HepG2 (cell line): Measurements from ENCODE around the gene MGMT. TPM values are rescaled to one million over a fixed set of nuclear protein-coding genes. Genes with fewer than 3 reads are reported as not detected.

Experiments
- ATAC-seq: fragments of 200-7000 bp; cut with Tn5 transposase; 3 replicates; pipeline ENCODE4 v1.9.1; 2020; ENCODE audit warnings: mild to moderate bottlenecking, moderate library complexity
- BruUV-seq: library from RNA; stranded (reverse); fragments of 400-500 nt; replicated peaks from 2 replicates; lab custom pipeline; 2021; lab: Mats Ljungman, UMichigan
- CTCF ChIA-PET: fragments of 300-600 bp; formaldehyde crosslinking; extraction: SDS; loops from one replicate; lab custom pipeline; 2021; ENCODE audit warnings: low total read pairs, inconsistent platforms, low intra/inter-chr PET ratio; lab: Yijun Ruan, JAX
- POLR2A ChIA-PET: fragments of 350-600 bp; sonication (Branson Sonifier 250); formaldehyde crosslinking; loops from one replicate; lab custom pipeline; 2020; ENCODE audit warnings: antibody characterized with exemption, inconsistent platforms; lab: Yijun Ruan, JAX
- DNase-seq: peaks from one replicate; pipeline ENCODE4 v3.0.0-alpha.2; 2015; ENCODE audit warnings: low spot score
- FAIRE-seq: peaks from 3 replicates; lab custom pipeline; 2011; peaks lifted over from hg19 to GRCh38; lab: Jason Lieb, UNC
- H2AFZ ChIP-seq: one replicate; pipeline ENCODE4 v1.6.1; 2011; ENCODE audit warnings: low read length, inconsistent platforms
- H3K27ac ChIP-seq: fragments of 300-600 bp; 3 replicates; pipeline ENCODE4 v1.8.0; 2011; ENCODE audit warnings: mixed run types, mild to moderate bottlenecking, mixed read lengths, low read length, inconsistent platforms; ENCODE audit not compliant: insufficient read depth; ENCODE audit errors: extremely low read length
- H3K27me3 ChIP-seq, 2 experiments: fragments of 200-600 bp in 1 of 2; 2 replicates in 1 of 2; 3 replicates in 1 of 2; pipeline versions ENCODE4 v1.6.0 to v1.8.0; 2011; ENCODE audit warnings: low read length in 2 of 2, mild to moderate bottlenecking in 2 of 2, moderate library complexity in 2 of 2, inconsistent platforms in 1 of 2; ENCODE audit not compliant: insufficient read depth in 2 of 2, control insufficient read depth in 1 of 2
- H3K36me3 ChIP-seq, 2 experiments: fragments of 200-600 bp in 1 of 2; replicated peaks in 1 of 2; 2 replicates in 1 of 2; 3 replicates in 1 of 2; pipeline versions ENCODE4 v1.5.1 to v1.8.0; 2011; ENCODE audit warnings: low read length in 2 of 2, inconsistent platforms in 1 of 2; ENCODE audit not compliant: insufficient read depth in 2 of 2, control insufficient read depth in 1 of 2
- H3K4me1 ChIP-seq: 2 replicates; pipeline ENCODE4 v1.5.1; 2012; ENCODE audit warnings: low read length, inconsistent platforms; ENCODE audit not compliant: insufficient read depth
- H3K4me2 ChIP-seq: 2 replicates; pipeline ENCODE4 v1.6.0; 2011; ENCODE audit warnings: low read depth, low read length, inconsistent platforms
- H3K4me3 ChIP-seq, 3 experiments: fragments of 200-600 bp in 1 of 3; sonication (generic), shearing (Covaris generic) in 1 of 3; replicated peaks in 1 of 3; 2 replicates each; pipeline ENCODE4 v1.5.1; 2011 to 2016; ENCODE audit warnings: low read length in 3 of 3, inconsistent platforms in 2 of 3, low read depth in 2 of 3, mild to moderate bottlenecking in 2 of 3, control low read depth in 1 of 3, mixed read lengths in 1 of 3; ENCODE audit not compliant: insufficient read depth in 1 of 3
- H3K79me2 ChIP-seq: one replicate; pipeline ENCODE4 v1.6.1; 2011; ENCODE audit warnings: low read length, inconsistent platforms; ENCODE audit not compliant: insufficient read depth
- H3K9ac ChIP-seq: 2 replicates; pipeline ENCODE4 v1.6.0; 2011; ENCODE audit warnings: mild to moderate bottlenecking, low read depth, low read length, inconsistent platforms; ENCODE audit not compliant: insufficient read depth
- H3K9me3 ChIP-seq: 2 replicates; pipeline ENCODE4 v1.5.1; 2012; ENCODE audit warnings: mild to moderate bottlenecking, low read length
- H4K20me1 ChIP-seq: 2 replicates; pipeline ENCODE4 v1.6.0; 2011; ENCODE audit warnings: inconsistent platforms, mild to moderate bottlenecking, low read length, moderate library complexity; ENCODE audit not compliant: insufficient read depth
- GATA4 ChIP-seq: sonication (generic); IDR thresholded peaks from 2 replicates; pipeline ENCODE4 v1.6.1; 2016; ENCODE audit warnings: antibody characterized with exemption, low read depth, borderline replicate concordance
- HNRNPH1 ChIP-seq: fragments of 200-400 bp; formaldehyde crosslinking; optimal IDR thresholded peaks from 2 replicates; pipeline ENCODE3; 2017; ENCODE audit warnings: mild to moderate bottlenecking, low read depth, low read length
- NCOA1 ChIP-seq: sonication (generic); formaldehyde crosslinking; IDR thresholded peaks from 2 replicates; pipeline ENCODE4 v1.9.0; 2021; ENCODE audit warnings: missing genetic modification reagents
- SRSF9 ChIP-seq: fragments of 200-400 bp; formaldehyde crosslinking; IDR thresholded peaks from 2 replicates; pipeline ENCODE4 v1.6.1; 2018; ENCODE audit warnings: borderline replicate concordance, mild to moderate bottlenecking, low read depth, low read length; ENCODE audit not compliant: insufficient read depth, poor library complexity, severe bottlenecking
- WGBS: methylation state at CpG from one replicate; pipeline ENCODE4 v1.1.6; 2017; ENCODE audit warnings: low lambda C conversion rate; 5-methylcytosine and 5-hydroxymethylcytosine counted together
- in situ Hi-C: cut with HindIII; loops from 2 replicates; pipeline ENCODE4 v1.10.0; 2017; ENCODE audit warnings: low pct_unique_long_range_greater_than_20kb; ENCODE audit not compliant: extremely low pct_ligation_motif_present
- intact Hi-C: fragments of 100-400 bp; cut with micrococcal nuclease; formaldehyde crosslinking; loops from one replicate; pipeline ENCODE4 v1.10.0; 2022; ENCODE audit not compliant: unreplicated experiment
- polyA plus RNA-seq, 8 experiments: library from polyadenylated mRNA; depleted of rRNA in 3 of 8; stranded (reverse) in 7 of 8; unstranded in 1 of 8; fragments of >200 nt; fragmentation: Illumina TruSeq in 4 of 8; extraction: Trizol in 4 of 8; gene quantifications; 2 replicates each; pipeline versions ENCODE4 v1.2.1 to v1.2.3, GENCODE V29; 2011 to 2016; ENCODE audit warnings: low read depth in 4 of 8, missing spikeins in 1 of 8, mixed read lengths in 1 of 8; ENCODE audit not compliant: insufficient read depth in 1 of 8
- total RNA-seq, 5 experiments: library from RNA; depleted of rRNA; stranded (reverse); fragments of >200 nt; fragmentation: Illumina TruSeq; extraction: Trizol; gene quantifications; 2 replicates each; pipeline ENCODE4 v1.2.3, GENCODE V29; 2016; ENCODE audit warnings: low read depth in 1 of 5
- TF ChIP-seq, protein P1 (sequence below): sonication (generic); formaldehyde crosslinking; IDR thresholded peaks from 2 replicates; pipeline ENCODE4 v1.8.0; 2022; ENCODE audit warnings: mild to moderate bottlenecking, missing genetic modification reagents
- TF ChIP-seq, protein P2 (sequence below): sonication (generic); formaldehyde crosslinking; IDR thresholded peaks from 2 replicates; pipeline ENCODE4 v1.5.1; 2020; ENCODE audit warnings: missing genetic modification reagents, mild to moderate bottlenecking, borderline replicate concordance
- TF ChIP-seq, protein P3 (sequence below): sonication (generic); formaldehyde crosslinking; IDR thresholded peaks from 2 replicates; pipeline ENCODE4 v1.5.0; 2020; ENCODE audit warnings: mild to moderate bottlenecking, missing genetic modification reagents, borderline replicate concordance
- TF ChIP-seq, protein P4 (sequence below): sonication (generic); formaldehyde crosslinking; IDR thresholded peaks from 2 replicates; pipeline ENCODE4 v1.4.0; 2020; ENCODE audit warnings: missing genetic modification reagents

The MGMT gene
- total and polyA plus RNA-seq, 2 of the 13 experiments (the other 11 are each of a cell fraction or from before 2014, with no cell fraction given), result 12.0 to 19.5 TPM

DNA sequence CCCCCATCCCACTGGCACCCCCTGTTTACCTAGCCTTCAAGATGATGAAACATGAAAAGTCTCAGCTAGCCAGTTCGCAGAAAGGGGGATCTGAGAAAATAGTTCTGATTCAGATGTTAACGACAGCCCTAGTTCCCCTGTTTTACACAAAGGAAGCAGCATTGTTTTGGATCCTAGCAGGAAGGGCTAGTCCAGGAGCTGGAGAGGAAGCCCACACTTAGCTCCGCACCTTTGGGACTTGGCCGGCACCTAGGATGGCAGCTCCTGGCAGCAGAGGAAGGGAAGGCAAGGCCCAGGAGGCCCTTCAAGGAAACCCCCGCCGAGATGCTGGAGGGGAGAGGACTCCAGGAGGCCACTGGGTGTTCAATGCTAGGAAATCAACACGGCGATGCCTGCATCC lies 29.0 kb upstream of the MGMT start (continued):
- TF ChIP-seq, protein P1, sequence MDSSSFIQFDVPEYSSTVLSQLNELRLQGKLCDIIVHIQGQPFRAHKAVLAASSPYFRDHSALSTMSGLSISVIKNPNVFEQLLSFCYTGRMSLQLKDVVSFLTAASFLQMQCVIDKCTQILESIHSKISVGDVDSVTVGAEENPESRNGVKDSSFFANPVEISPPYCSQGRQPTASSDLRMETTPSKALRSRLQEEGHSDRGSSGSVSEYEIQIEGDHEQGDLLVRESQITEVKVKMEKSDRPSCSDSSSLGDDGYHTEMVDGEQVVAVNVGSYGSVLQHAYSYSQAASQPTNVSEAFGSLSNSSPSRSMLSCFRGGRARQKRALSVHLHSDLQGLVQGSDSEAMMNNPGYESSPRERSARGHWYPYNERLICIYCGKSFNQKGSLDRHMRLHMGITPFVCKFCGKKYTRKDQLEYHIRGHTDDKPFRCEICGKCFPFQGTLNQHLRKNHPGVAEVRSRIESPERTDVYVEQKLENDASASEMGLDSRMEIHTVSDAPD, result no peak

DNA sequence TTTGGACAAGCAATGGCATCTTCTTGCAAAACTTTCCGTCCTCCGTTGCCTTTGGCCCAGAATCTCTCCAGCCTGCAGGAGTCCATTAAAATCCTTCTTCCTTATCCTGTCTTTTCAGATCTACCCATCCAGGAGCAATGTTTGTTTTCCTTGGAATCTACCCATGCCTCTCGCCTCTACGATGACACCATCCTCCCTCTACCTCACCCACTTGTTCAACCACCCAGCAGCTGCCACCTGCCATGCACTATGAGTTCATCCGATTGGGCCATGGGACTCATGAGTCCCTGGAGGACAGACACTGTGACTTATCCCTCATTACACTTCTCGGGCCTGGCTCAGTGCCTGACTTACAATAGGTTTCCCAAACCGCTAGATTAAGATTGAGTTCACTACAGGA lies 26.8 kb upstream of the MGMT start:
- H3K4me3 ChIP-seq, result no peak overlapping the region
- no peaks in the 10 kb centered on the region for H4K20me1 ChIP-seq
- ATAC-seq (no peak), FAIRE-seq (no peak), DNase-seq (no peak)
- H2AFZ ChIP-seq, result no peak overlapping the region
- H3K27me3 ChIP-seq, result peaks cover 0 to 3% of the 10 kb centered on the region in 2 experiments; a peak in 2 of 5 replicates
- H3K79me2 ChIP-seq, result no peaks in the 10 kb centered on the region
- ChIA-PET POLR2A (no interaction called here), CTCF (no interaction called here)
- no peak overlapping the region for H3K4me2 ChIP-seq
- H3K4me1 ChIP-seq, result 0 out of 2 replicates have a peak, but pooled peaks cover 11% of the 10 kb centered on the region
- WGBS, result 68% methylated on average over 7 of the region's 7 CpGs
- H3K27ac ChIP-seq, result no peak overlapping the region
- intact Hi-C loops, result no loop called here
- no peak overlapping the region for H3K9ac ChIP-seq
- no peaks in the 10 kb centered on the region for H3K9me3 ChIP-seq
- H3K36me3 ChIP-seq, result no peaks in the 10 kb centered on the region
- in situ Hi-C loops, result no loop called here
- BruUV-seq, result no TSS peak
- TF ChIP-seq, protein P2, sequence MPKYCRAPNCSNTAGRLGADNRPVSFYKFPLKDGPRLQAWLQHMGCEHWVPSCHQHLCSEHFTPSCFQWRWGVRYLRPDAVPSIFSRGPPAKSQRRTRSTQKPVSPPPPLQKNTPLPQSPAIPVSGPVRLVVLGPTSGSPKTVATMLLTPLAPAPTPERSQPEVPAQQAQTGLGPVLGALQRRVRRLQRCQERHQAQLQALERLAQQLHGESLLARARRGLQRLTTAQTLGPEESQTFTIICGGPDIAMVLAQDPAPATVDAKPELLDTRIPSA (CRISPR knock-in tag), result no peak
- no peak for TF ChIP-seq GATA4
- no peak for TF ChIP-seq NCOA1 (CRISPR knock-in tag)
- TF ChIP-seq, protein P3, sequence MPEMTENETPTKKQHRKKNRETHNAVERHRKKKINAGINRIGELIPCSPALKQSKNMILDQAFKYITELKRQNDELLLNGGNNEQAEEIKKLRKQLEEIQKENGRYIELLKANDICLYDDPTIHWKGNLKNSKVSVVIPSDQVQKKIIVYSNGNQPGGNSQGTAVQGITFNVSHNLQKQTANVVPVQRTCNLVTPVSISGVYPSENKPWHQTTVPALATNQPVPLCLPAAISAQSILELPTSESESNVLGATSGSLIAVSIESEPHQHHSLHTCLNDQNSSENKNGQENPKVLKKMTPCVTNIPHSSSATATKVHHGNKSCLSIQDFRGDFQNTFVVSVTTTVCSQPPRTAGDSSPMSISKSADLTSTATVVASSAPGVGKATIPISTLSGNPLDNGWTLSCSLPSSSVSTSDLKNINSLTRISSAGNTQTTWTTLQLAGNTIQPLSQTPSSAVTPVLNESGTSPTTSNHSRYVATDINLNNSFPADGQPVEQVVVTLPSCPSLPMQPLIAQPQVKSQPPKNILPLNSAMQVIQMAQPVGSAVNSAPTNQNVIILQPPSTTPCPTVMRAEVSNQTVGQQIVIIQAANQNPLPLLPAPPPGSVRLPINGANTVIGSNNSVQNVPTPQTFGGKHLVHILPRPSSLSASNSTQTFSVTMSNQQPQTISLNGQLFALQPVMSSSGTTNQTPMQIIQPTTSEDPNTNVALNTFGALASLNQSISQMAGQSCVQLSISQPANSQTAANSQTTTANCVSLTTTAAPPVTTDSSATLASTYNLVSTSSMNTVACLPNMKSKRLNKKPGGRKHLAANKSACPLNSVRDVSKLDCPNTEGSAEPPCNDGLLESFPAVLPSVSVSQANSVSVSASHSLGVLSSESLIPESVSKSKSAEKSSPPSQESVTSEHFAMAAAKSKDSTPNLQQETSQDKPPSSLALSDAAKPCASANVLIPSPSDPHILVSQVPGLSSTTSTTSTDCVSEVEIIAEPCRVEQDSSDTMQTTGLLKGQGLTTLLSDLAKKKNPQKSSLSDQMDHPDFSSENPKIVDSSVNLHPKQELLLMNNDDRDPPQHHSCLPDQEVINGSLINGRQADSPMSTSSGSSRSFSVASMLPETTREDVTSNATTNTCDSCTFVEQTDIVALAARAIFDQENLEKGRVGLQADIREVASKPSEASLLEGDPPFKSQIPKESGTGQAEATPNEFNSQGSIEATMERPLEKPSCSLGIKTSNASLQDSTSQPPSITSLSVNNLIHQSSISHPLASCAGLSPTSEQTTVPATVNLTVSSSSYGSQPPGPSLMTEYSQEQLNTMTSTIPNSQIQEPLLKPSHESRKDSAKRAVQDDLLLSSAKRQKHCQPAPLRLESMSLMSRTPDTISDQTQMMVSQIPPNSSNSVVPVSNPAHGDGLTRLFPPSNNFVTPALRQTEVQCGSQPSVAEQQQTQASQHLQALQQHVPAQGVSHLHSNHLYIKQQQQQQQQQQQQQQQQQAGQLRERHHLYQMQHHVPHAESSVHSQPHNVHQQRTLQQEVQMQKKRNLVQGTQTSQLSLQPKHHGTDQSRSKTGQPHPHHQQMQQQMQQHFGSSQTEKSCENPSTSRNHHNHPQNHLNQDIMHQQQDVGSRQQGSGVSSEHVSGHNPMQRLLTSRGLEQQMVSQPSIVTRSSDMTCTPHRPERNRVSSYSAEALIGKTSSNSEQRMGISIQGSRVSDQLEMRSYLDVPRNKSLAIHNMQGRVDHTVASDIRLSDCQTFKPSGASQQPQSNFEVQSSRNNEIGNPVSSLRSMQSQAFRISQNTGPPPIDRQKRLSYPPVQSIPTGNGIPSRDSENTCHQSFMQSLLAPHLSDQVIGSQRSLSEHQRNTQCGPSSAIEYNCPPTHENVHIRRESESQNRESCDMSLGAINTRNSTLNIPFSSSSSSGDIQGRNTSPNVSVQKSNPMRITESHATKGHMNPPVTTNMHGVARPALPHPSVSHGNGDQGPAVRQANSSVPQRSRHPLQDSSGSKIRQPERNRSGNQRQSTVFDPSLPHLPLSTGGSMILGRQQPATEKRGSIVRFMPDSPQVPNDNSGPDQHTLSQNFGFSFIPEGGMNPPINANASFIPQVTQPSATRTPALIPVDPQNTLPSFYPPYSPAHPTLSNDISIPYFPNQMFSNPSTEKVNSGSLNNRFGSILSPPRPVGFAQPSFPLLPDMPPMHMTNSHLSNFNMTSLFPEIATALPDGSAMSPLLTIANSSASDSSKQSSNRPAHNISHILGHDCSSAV, result no peak
- TF ChIP-seq, protein P4, sequence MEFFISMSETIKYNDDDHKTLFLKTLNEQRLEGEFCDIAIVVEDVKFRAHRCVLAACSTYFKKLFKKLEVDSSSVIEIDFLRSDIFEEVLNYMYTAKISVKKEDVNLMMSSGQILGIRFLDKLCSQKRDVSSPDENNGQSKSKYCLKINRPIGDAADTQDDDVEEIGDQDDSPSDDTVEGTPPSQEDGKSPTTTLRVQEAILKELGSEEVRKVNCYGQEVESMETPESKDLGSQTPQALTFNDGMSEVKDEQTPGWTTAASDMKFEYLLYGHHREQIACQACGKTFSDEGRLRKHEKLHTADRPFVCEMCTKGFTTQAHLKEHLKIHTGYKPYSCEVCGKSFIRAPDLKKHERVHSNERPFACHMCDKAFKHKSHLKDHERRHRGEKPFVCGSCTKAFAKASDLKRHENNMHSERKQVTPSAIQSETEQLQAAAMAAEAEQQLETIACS (CRISPR knock-in tag), result no peak
- no peak for TF ChIP-seq HNRNPH1
- TF ChIP-seq SRSF9, result no peak
